Endothelial cell of umbilical vein (primary cell): ENCODE measurements around the gene VAV2. TPM values are rescaled to one million over a fixed set of nuclear protein-coding genes. Genes with fewer than 3 reads are reported as not detected.

Experiments
- BruUV-seq: library from RNA; stranded (reverse); fragments of 400-500 nt; replicated peaks from 2 replicates; lab custom pipeline; 2021; lab: Mats Ljungman, UMichigan
- CTCF ChIA-PET: fragments of 300-600, 350-600 bp; sonication (Branson Sonifier 250); formaldehyde crosslinking; loops from one replicate; lab custom pipeline; 2021; ENCODE audit warnings: antibody characterized with exemption, inconsistent platforms; lab: Charles Lee
- POLR2A ChIA-PET: fragments of 300-600, 350-600 bp; sonication (Branson Sonifier 250); formaldehyde crosslinking; loops from one replicate; lab custom pipeline; 2021; ENCODE audit warnings: antibody characterized with exemption, inconsistent platforms; lab: Charles Lee
- DNase-seq: peaks from one replicate; pipeline ENCODE4 v3.0.0-alpha.2; 2011; ENCODE audit warnings: low read depth, low spot score
- FAIRE-seq: peaks from 2 replicates; lab custom pipeline; 2011; peaks lifted over from hg19 to GRCh38; lab: Jason Lieb, UNC
- H2AFZ ChIP-seq: 2 replicates; pipeline ENCODE4 v1.6.0; 2012; ENCODE audit warnings: low read depth, low read length, control low read depth, inconsistent platforms
- H3K27ac ChIP-seq: 2 replicates; pipeline ENCODE4 v1.5.1; 2011; ENCODE audit warnings: low read depth, mild to moderate bottlenecking, control low read depth, low read length, moderate library complexity; ENCODE audit not compliant: insufficient read depth
- H3K27me3 ChIP-seq, 2 experiments: 2 replicates each; pipeline versions ENCODE4 v1.6.0 to v1.6.1; 2011; ENCODE audit warnings: low read length in 2 of 2, mixed read lengths in 1 of 2; ENCODE audit not compliant: control insufficient read depth in 2 of 2, insufficient read depth in 2 of 2
- H3K36me3 ChIP-seq, 2 experiments: 2 replicates in 1 of 2; 3 replicates in 1 of 2; pipeline ENCODE4 v1.5.1; 2011; ENCODE audit warnings: low read length in 2 of 2, mild to moderate bottlenecking in 1 of 2, moderate library complexity in 1 of 2; ENCODE audit not compliant: control insufficient read depth in 2 of 2, insufficient read depth in 2 of 2; ENCODE audit errors: extremely low read depth in 1 of 2
- H3K4me1 ChIP-seq: 3 replicates; pipeline ENCODE4 v1.5.1; 2011; ENCODE audit warnings: mild to moderate bottlenecking, low read length; ENCODE audit not compliant: control insufficient read depth, insufficient read depth; ENCODE audit errors: extremely low read depth
- H3K4me2 ChIP-seq: 2 replicates; pipeline ENCODE4 v1.6.1; 2011; ENCODE audit warnings: low read length, control low read depth, mixed read lengths; ENCODE audit not compliant: insufficient read depth
- H3K4me3 ChIP-seq, 3 experiments: fragments of 200-600 bp in 1 of 3; sonication (generic), shearing (Covaris generic) in 1 of 3; replicated peaks in 1 of 3; 2 replicates each; pipeline ENCODE4 v1.5.1; 2011 to 2016; ENCODE audit warnings: control low read depth in 3 of 3, low read length in 3 of 3, mild to moderate bottlenecking in 2 of 3, inconsistent platforms in 1 of 3, low read depth in 1 of 3, moderate library complexity in 1 of 3; ENCODE audit not compliant: insufficient read depth in 1 of 3
- H3K79me2 ChIP-seq: 2 replicates; pipeline ENCODE4 v1.6.0; 2012; ENCODE audit warnings: low read length, inconsistent platforms; ENCODE audit not compliant: control insufficient read depth, insufficient read depth
- H3K9ac ChIP-seq: replicated peaks from 2 replicates; pipeline ENCODE3; 2011; ENCODE audit warnings: low read length, control low read depth; ENCODE audit not compliant: insufficient read depth; ENCODE audit errors: extremely low read depth
- H3K9me1 ChIP-seq: replicated peaks from 3 replicates; pipeline ENCODE4 v1.6.0; 2011; ENCODE audit warnings: mild to moderate bottlenecking, low read length; ENCODE audit not compliant: control insufficient read depth, insufficient read depth; ENCODE audit errors: extremely low read depth
- H3K9me3 ChIP-seq: replicated peaks from 2 replicates; pipeline ENCODE4 v1.5.1; 2012; ENCODE audit warnings: low read length, inconsistent platforms; ENCODE audit not compliant: control insufficient read depth, insufficient read depth
- H4K20me1 ChIP-seq: replicated peaks from 2 replicates; pipeline ENCODE3; 2011; ENCODE audit warnings: mild to moderate bottlenecking, low read length; ENCODE audit not compliant: control insufficient read depth, insufficient read depth; ENCODE audit errors: extremely low read depth
- CTCF ChIP-seq, 2 donors: IDR thresholded peaks; 1 replicate in 1 of 2; 2 replicates in 1 of 2; pipeline ENCODE4 v1.5.1; 2011; ENCODE audit warnings: low read length in 2 of 2, mild to moderate bottlenecking in 2 of 2, moderate library complexity in 2 of 2, control low read depth in 1 of 2, inconsistent platforms in 1 of 2, low read depth in 1 of 2; ENCODE audit not compliant: insufficient read depth in 1 of 2; ENCODE audit errors: extremely low read depth in 1 of 2
- GATA2 ChIP-seq: IDR thresholded peaks from 2 replicates; pipeline ENCODE4 v1.7.0; 2011; ENCODE audit warnings: low read depth, mild to moderate bottlenecking, moderate library complexity, mixed read lengths, low read length; ENCODE audit not compliant: insufficient read length, insufficient read depth
- JUN ChIP-seq: IDR thresholded peaks from 2 replicates; pipeline ENCODE4 v1.6.1; 2011; ENCODE audit warnings: borderline replicate concordance, low read depth; ENCODE audit not compliant: insufficient read length, insufficient read depth
- MAX ChIP-seq: IDR thresholded peaks from 2 replicates; pipeline ENCODE4 v1.6.1; 2011; ENCODE audit not compliant: insufficient read depth, insufficient read length
- POLR2A ChIP-seq: IDR thresholded peaks from 2 replicates; pipeline ENCODE4 v1.6.1; 2012; ENCODE audit warnings: low read depth, mild to moderate bottlenecking, control low read depth, low read length
- POLR2AphosphoS5 ChIP-seq: IDR thresholded peaks from 2 replicates; pipeline ENCODE4 v1.6.1; 2012; ENCODE audit warnings: low read depth, mild to moderate bottlenecking, control low read depth, low read length, moderate library complexity; ENCODE audit not compliant: insufficient read depth
- dilution Hi-C: fragments of 300-500 bp; cut with MboI; formaldehyde crosslinking; loops from one replicate; pipeline ENCODE4 v1.15.0; 2019; ENCODE audit warnings: low sequenced_read_pairs; ENCODE audit not compliant: extremely low pct_ligation_motif_present
- intact Hi-C: fragments of 100-400 bp; cut with micrococcal nuclease; formaldehyde crosslinking; loops from one replicate; pipeline ENCODE4 v1.10.0; 2022
- polyA plus RNA-seq, 4 experiments: library from polyadenylated mRNA; depleted of rRNA in 3 of 4; stranded (reverse) in 3 of 4; unstranded in 1 of 4; fragments of >200 nt; gene quantifications; 2 replicates each; pipeline versions ENCODE4 v1.2.1 to v1.2.3, GENCODE V29; 2011 to 2012; ENCODE audit warnings: missing spikeins in 1 of 4
- total RNA-seq: library from RNA; stranded (reverse); gene quantifications from 2 replicates; pipeline ENCODE4 v1.2.3, GENCODE V29; 2021

VAV2 gene
- total and polyA plus RNA-seq, 2 donors (not counting 3 experiments of a cell fraction or from before 2014, with no cell fraction given), result 10.6 to 30.6 TPM

GRCh38 chr9:134002796-134003195 is 10.7 kb upstream of the VAV2 start:
- DNase-seq, result no peak
- no peak for FAIRE-seq
- no peaks in the 10 kb centered on the region for H3K27me3 ChIP-seq
- H3K36me3 ChIP-seq, result no peaks in the 10 kb centered on the region
- intact Hi-C loops, result no loop called here
- ChIA-PET POLR2A (no interaction called here), CTCF (no interaction called here)
- no peaks in the 10 kb centered on the region for H3K9me3 ChIP-seq
- BruUV-seq, result no TSS peak
- H3K4me2 ChIP-seq, result no peak overlapping the region
- no peaks in the 10 kb centered on the region for H3K4me1 ChIP-seq
- no peak overlapping the region for H3K27ac ChIP-seq
- no peak overlapping the region for H3K4me3 ChIP-seq
- H4K20me1 ChIP-seq, result no peaks in the 10 kb centered on the region
- dilution Hi-C loops, result no loop called here
- H2AFZ ChIP-seq, result no peak overlapping the region
- TF ChIP-seq POLR2AphosphoS5 (no peak), JUN (no peak), CTCF (IDR thresholded peaks at IDR 0.05; ENCODE audit: extremely low read depth in 1 of 2, insufficient read depth in 1 of 2, low read depth in 1 of 2, low read length in 2 of 2) (no peak), MAX (no peak), GATA2 (no peak)
- H3K9me1 ChIP-seq, result no peaks in the 10 kb centered on the region
- H3K79me2 ChIP-seq, result no peaks in the 10 kb centered on the region
- no peak overlapping the region for H3K9ac ChIP-seq

GRCh38 chr9:133999851-134000265 is 7.7 kb upstream of the VAV2 start:
- no TSS peak for BruUV-seq
- Histone ChIP-seq H3K4me1 (no peaks in the 10 kb centered on the region), H4K20me1 (no peaks in the 10 kb centered on the region), H3K4me3 (no peak overlapping the region), H3K9me1 (no peaks in the 10 kb centered on the region), H3K36me3 (no peaks in the 10 kb centered on the region), H3K27ac (no peak overlapping the region), H3K9me3 (no peaks in the 10 kb centered on the region), H3K4me2 (no peak overlapping the region), H3K79me2 (no peaks in the 10 kb centered on the region), H3K9ac (no peak overlapping the region), H2AFZ (no peak overlapping the region), H3K27me3 (no peaks in the 10 kb centered on the region)
- no peak for TF ChIP-seq POLR2A
- no peak for TF ChIP-seq POLR2AphosphoS5
- no peak for TF ChIP-seq GATA2
- TF ChIP-seq CTCF (IDR thresholded peaks at IDR 0.05; ENCODE audit: extremely low read depth in 1 of 2, insufficient read depth in 1 of 2, low read depth in 1 of 2, low read length in 2 of 2), result no peak
- no peak for DNase-seq
- CTCF ChIA-PET, result interaction anchor here (1.1 kb wide), 1 partner anchor 23 kb away, joined by 3 read pairs; no protein-coding TSS in a partner anchor
- intact Hi-C loops (no loop called here), dilution Hi-C loops (no loop called here)
- no peak for FAIRE-seq
- POLR2A ChIA-PET, result no interaction called here
